ENCODE results near the gene SLC37A1. TPM values are rescaled to one million over a fixed set of nuclear protein-coding genes. Genes with fewer than 3 reads are reported as not detected.

Gene SLC37A1
- total RNA-seq, 1 experiment from 2014 or later = 37.7 TPM

DNA sequence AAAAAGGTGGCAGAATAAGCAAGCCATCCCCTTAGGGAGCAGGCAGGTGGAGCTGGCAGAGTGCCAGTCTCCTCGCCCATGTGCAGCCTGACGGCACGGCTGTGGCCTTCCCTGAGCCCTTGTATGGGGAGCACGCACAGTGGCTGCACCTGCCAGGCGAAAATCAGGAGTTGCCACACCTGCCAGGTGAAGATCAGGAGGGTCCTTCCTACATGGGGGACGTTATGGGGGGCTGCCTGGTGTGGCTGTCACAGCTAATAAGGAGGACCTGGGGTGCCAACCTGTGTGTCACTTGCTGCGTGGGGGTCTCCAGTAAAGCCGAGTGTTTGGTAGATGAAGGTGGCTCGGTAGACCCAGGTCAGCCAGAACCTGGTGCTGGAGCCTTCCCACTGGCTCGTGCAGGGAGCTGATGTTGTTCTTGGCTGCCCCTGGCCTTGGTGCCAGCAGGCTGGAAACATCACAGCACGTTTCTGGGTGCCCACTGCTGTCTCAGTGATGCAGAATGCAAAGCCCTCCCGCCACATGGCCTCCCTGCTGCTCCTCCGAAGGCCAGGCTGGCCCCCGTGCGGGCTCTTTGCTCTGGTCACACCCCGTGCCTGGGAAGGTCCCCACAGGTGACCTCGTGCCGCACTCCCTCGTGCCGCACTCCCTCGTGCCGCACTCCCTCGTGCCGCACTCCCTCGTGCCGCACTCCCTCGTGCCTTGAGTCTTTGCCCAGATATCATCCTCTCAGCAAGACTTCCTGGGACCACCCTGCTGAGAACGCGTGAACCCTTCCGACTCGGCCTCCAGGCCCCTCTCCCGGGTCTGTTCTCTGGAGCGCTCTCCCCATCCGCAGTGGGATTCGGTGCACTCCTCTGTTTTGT, 55.4 kb downstream of the SLC37A1 start:
- no peak overlapping the region for H3K4me3 Mint-ChIP-seq
- no peak overlapping the region for H3K27ac ChIP-seq (ENCODE audit: insufficient read length, low read depth, low read length)

More for the DNA sequence above, 55.4 kb downstream of the SLC37A1 start:
- TF ChIP-seq, protein P1, sequence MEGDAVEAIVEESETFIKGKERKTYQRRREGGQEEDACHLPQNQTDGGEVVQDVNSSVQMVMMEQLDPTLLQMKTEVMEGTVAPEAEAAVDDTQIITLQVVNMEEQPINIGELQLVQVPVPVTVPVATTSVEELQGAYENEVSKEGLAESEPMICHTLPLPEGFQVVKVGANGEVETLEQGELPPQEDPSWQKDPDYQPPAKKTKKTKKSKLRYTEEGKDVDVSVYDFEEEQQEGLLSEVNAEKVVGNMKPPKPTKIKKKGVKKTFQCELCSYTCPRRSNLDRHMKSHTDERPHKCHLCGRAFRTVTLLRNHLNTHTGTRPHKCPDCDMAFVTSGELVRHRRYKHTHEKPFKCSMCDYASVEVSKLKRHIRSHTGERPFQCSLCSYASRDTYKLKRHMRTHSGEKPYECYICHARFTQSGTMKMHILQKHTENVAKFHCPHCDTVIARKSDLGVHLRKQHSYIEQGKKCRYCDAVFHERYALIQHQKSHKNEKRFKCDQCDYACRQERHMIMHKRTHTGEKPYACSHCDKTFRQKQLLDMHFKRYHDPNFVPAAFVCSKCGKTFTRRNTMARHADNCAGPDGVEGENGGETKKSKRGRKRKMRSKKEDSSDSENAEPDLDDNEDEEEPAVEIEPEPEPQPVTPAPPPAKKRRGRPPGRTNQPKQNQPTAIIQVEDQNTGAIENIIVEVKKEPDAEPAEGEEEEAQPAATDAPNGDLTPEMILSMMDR (conservative IDR thresholded peaks at IDR 0.05) = no peak
- no peak overlapping the region for H2AK5ac ChIP-seq (ENCODE audit: insufficient read length, low read length)
- H3K9ac ChIP-seq (ENCODE audit: extremely low read depth, insufficient read length, low read length) = no peak overlapping the region
- no peak overlapping the region for H3K4ac ChIP-seq (ENCODE audit: low read depth, low read length)
- Mint-ChIP-seq H3K27ac (peak overlapping the region in 1 of 3 experiments; percentile 28; a peak in 1 of 7 replicates), H3K9me3 (no peaks in the 10 kb centered on the region; a peak in 1 of 5 replicates), H3K4me1 (peaks cover 4 to 10% of the 10 kb centered on the region in 2 experiments), H3K36me3 (ENCODE audit: insufficient read depth in 1 of 3, low read depth in 3 of 3) (peaks cover 11 to 73% (median 56%) of the 10 kb centered on the region in 3 experiments; a peak in 6 of 7 replicates), H3K27me3 (ENCODE audit: low read depth) (no peaks in the 10 kb centered on the region)
- H3K56ac ChIP-seq (ENCODE audit: insufficient read length, low read depth, low read length) = no peak overlapping the region
- no peak overlapping the region for H3K14ac ChIP-seq (ENCODE audit: insufficient read depth, low read length)
- H3K79me1 ChIP-seq (ENCODE audit: insufficient read depth, low read depth, low read length, poor library complexity, severe bottlenecking) = no peaks in the 10 kb centered on the region
- no peaks in the 10 kb centered on the region for H4K20me1 ChIP-seq (ENCODE audit: control insufficient read depth, insufficient read depth, insufficient read length)
- H2BK15ac ChIP-seq (ENCODE audit: low read depth, low read length) = no peak overlapping the region
- no peaks in the 10 kb centered on the region for H3K79me2 ChIP-seq (ENCODE audit: insufficient read depth, low read length)
- H2AFZ ChIP-seq (ENCODE audit: low read length) = no peak overlapping the region
- H3K9me3 ChIP-seq (ENCODE audit: control insufficient read depth, low read depth, low read length) = no peaks in the 10 kb centered on the region
- DNase-seq = no peak
- H2BK5ac ChIP-seq (ENCODE audit: insufficient read length, low read length) = no peak overlapping the region
- no peaks in the 10 kb centered on the region for H3K23me2 ChIP-seq (ENCODE audit: insufficient read length, low read depth, low read length, poor library complexity, severe bottlenecking)
- H3K27me3 ChIP-seq (ENCODE audit: insufficient read depth, low read length) = no peaks in the 10 kb centered on the region
- H3K4me2 ChIP-seq (ENCODE audit: insufficient read depth, insufficient read length, low read length) = no peak overlapping the region
- H3T11ph ChIP-seq (ENCODE audit: low read length) = no peak overlapping the region
- no peak overlapping the region for H2BK20ac ChIP-seq (ENCODE audit: low read depth, low read length, poor library complexity, severe bottlenecking)
- H2BK12ac ChIP-seq (ENCODE audit: insufficient read length, low read depth, low read length) = no peak overlapping the region
- H4K91ac ChIP-seq (ENCODE audit: insufficient read length, low read depth, low read length) = no peak overlapping the region
- no CpG with 5 or more reads among the region's 35 CpGs for WGBS (ENCODE audit: extremely low coverage, insufficient read length, low lambda C conversion rate)
- no peak overlapping the region for H2BK120ac ChIP-seq (ENCODE audit: low read depth, low read length, poor library complexity, severe bottlenecking)
- H3K4me1 ChIP-seq (ENCODE audit: insufficient read depth, low read length) = no peaks in the 10 kb centered on the region
- H3K23ac ChIP-seq (ENCODE audit: insufficient read length, low read depth, low read length) = no peak overlapping the region
- H4K5ac ChIP-seq (ENCODE audit: insufficient read length, low read depth, low read length) = no peak overlapping the region
- H3K18ac ChIP-seq (ENCODE audit: insufficient read length, low read depth, low read length) = no peak overlapping the region
- no peak overlapping the region for H4K8ac ChIP-seq (replicated peaks; ENCODE audit: insufficient read length, low read depth, low read length)
